H1 (cell line): ENCODE data around the gene PHC2. TPM values are rescaled to one million over a fixed set of nuclear protein-coding genes. Genes with fewer than 3 reads are reported as not detected.

Experiments used
- CTCF ChIA-PET: fragments of 300-600 bp; sonication (Branson Sonifier 250); formaldehyde crosslinking; loops from one replicate; lab custom pipeline; 2021; ENCODE audit not compliant: partially characterized antibody; lab: Charles Lee
- POLR2A ChIA-PET: fragments of 300-600 bp; sonication (Branson Sonifier 250); formaldehyde crosslinking; loops from one replicate; lab custom pipeline; 2021; ENCODE audit warnings: inconsistent platforms; ENCODE audit not compliant: partially characterized antibody; lab: Charles Lee
- DNase-seq, 2 experiments: peaks; one replicate each; pipeline versions ENCODE4 v3.0.0 to v3.0.0-alpha.2; 2010 to 2022; ENCODE audit warnings: low spot score in 2 of 2, low read depth in 1 of 2, mixed read lengths in 1 of 2
- FAIRE-seq: peaks from 2 replicates; lab custom pipeline; 2011; peaks lifted over from hg19 to GRCh38; lab: Jason Lieb, UNC
- H2AFZ ChIP-seq: 2 replicates; pipeline ENCODE4 v1.8.1; 2012; ENCODE audit warnings: low read length, inconsistent platforms
- H2AK5ac ChIP-seq: 2 replicates; pipeline ENCODE4 v1.6.1; 2013; ENCODE audit warnings: low read depth, low read length
- H2BK120ac ChIP-seq: replicated peaks from 2 replicates; pipeline ENCODE3; 2013; ENCODE audit warnings: low read depth, low read length, inconsistent platforms
- H2BK12ac ChIP-seq: 2 replicates; pipeline ENCODE4 v1.6.1; 2013; ENCODE audit warnings: low read depth, low read length
- H2BK15ac ChIP-seq: 2 replicates; pipeline ENCODE4 v1.6.1; 2013; ENCODE audit warnings: low read length
- H2BK20ac ChIP-seq: 2 replicates; pipeline ENCODE4 v1.6.1; 2013; ENCODE audit warnings: low read length
- H2BK5ac ChIP-seq: 2 replicates; pipeline ENCODE4 v1.6.1; 2013; ENCODE audit warnings: low read depth, low read length
- H3K14ac ChIP-seq: 2 replicates; pipeline ENCODE4 v1.6.1; 2013; ENCODE audit warnings: inconsistent platforms; ENCODE audit not compliant: insufficient read length
- H3K18ac ChIP-seq: 2 replicates; pipeline ENCODE4 v1.6.1; 2013; ENCODE audit warnings: low read length; ENCODE audit errors: extremely low read depth
- H3K23ac ChIP-seq: 2 replicates; pipeline ENCODE4 v1.6.1; 2013; ENCODE audit warnings: inconsistent platforms; ENCODE audit not compliant: insufficient read length
- H3K23me2 ChIP-seq: 2 replicates; pipeline ENCODE4 v1.6.1; 2013; ENCODE audit warnings: low read depth, low read length
- H3K27ac ChIP-seq: 2 replicates; pipeline ENCODE4 v1.6.1; 2011; ENCODE audit warnings: low read depth, low read length, inconsistent platforms
- H3K27me3 ChIP-seq, 4 experiments: replicated peaks in 1 of 4; 1 replicate in 1 of 4; 2 replicates in 3 of 4; pipeline versions ENCODE4 v1.6.1 to v1.8.1; 2011 to 2013; ENCODE audit warnings: low read length in 3 of 4, mild to moderate bottlenecking in 3 of 4, inconsistent platforms in 2 of 4, mixed read lengths in 2 of 4, moderate library complexity in 1 of 4; ENCODE audit not compliant: control insufficient read depth in 3 of 4, insufficient read depth in 3 of 4; ENCODE audit errors: extremely low read depth in 1 of 4
- H3K36me3 ChIP-seq, 4 experiments: 2 replicates each; pipeline versions ENCODE4 v1.6.1 to v1.8.1; 2011 to 2013; ENCODE audit warnings: mild to moderate bottlenecking in 4 of 4, low read length in 3 of 4, moderate library complexity in 2 of 4, control low read depth in 1 of 4, inconsistent platforms in 1 of 4; ENCODE audit not compliant: insufficient read depth in 4 of 4, control insufficient read depth in 2 of 4
- H3K4ac ChIP-seq: replicated peaks from 2 replicates; pipeline ENCODE3; 2013; ENCODE audit warnings: low read length, low read depth, mixed read lengths, inconsistent platforms; ENCODE audit not compliant: insufficient read length
- H3K4me1 ChIP-seq, 4 experiments: replicated peaks in 1 of 4; 1 replicate in 1 of 4; 2 replicates in 3 of 4; pipeline versions ENCODE4 v1.6.1 to v1.8.1; 2011 to 2013; ENCODE audit warnings: low read length in 3 of 4, inconsistent platforms in 2 of 4, mixed read lengths in 1 of 4; ENCODE audit not compliant: insufficient read depth in 4 of 4, control insufficient read depth in 3 of 4
- H3K4me2 ChIP-seq, 2 experiments: 2 replicates each; pipeline versions ENCODE4 v1.6.1 to v1.8.1; 2011 to 2013; ENCODE audit warnings: low read depth in 2 of 2, low read length in 2 of 2, control low read depth in 1 of 2, inconsistent platforms in 1 of 2, mild to moderate bottlenecking in 1 of 2; ENCODE audit not compliant: insufficient read depth in 1 of 2
- H3K4me3 ChIP-seq, 4 experiments: fragments of 200-600, 300-600 bp in 1 of 4; sonication (generic), shearing (Covaris generic), sonication (Bioruptor Twin) in 1 of 4; 2 replicates each; pipeline versions ENCODE4 v1.5.1 to v1.8.1; 2011 to 2016; ENCODE audit warnings: low read length in 4 of 4, low read depth in 3 of 4, control low read depth in 2 of 4, inconsistent platforms in 2 of 4, mild to moderate bottlenecking in 2 of 4, mixed read lengths in 1 of 4, moderate library complexity in 1 of 4; ENCODE audit not compliant: insufficient read depth in 2 of 4; ENCODE audit errors: extremely low read depth in 1 of 4
- H3K56ac ChIP-seq: replicated peaks from 2 replicates; pipeline ENCODE3; 2013; ENCODE audit warnings: low read depth, mild to moderate bottlenecking, mixed read lengths, low read length, inconsistent platforms; ENCODE audit not compliant: insufficient read length
- H3K79me1 ChIP-seq: 2 replicates; pipeline ENCODE4 v1.6.1; 2013; ENCODE audit warnings: low read depth, low read length, control low read depth
- H3K79me2 ChIP-seq, 2 experiments: 2 replicates each; pipeline versions ENCODE4 v1.6.1 to v1.8.1; 2012 to 2013; ENCODE audit warnings: low read length in 2 of 2, mild to moderate bottlenecking in 2 of 2, inconsistent platforms in 1 of 2; ENCODE audit not compliant: insufficient read depth in 2 of 2, control insufficient read depth in 1 of 2
- H3K9ac ChIP-seq, 4 experiments: replicated peaks in 1 of 4; 1 replicate in 1 of 4; 2 replicates in 3 of 4; pipeline versions ENCODE4 v1.6.1 to v1.8.1; 2011 to 2013; ENCODE audit warnings: low read depth in 3 of 4, low read length in 3 of 4, control low read depth in 2 of 4, mild to moderate bottlenecking in 2 of 4, moderate library complexity in 2 of 4, inconsistent platforms in 1 of 4; ENCODE audit errors: extremely low read depth in 1 of 4
- H3K9me3 ChIP-seq, 2 experiments: 2 replicates each; pipeline versions ENCODE4 v1.6.1 to v1.8.1; 2012 to 2013; ENCODE audit warnings: mild to moderate bottlenecking in 2 of 2, moderate library complexity in 2 of 2, control low read depth in 1 of 2, inconsistent platforms in 1 of 2, low read depth in 1 of 2, low read length in 1 of 2, mixed read lengths in 1 of 2; ENCODE audit not compliant: insufficient read depth in 2 of 2
- H4K20me1 ChIP-seq, 2 experiments: replicated peaks in 1 of 2; 2 replicates each; pipeline versions ENCODE3 to v1.8.1; 2011 to 2013; ENCODE audit warnings: inconsistent platforms in 2 of 2, low read length in 2 of 2, mild to moderate bottlenecking in 1 of 2; ENCODE audit not compliant: insufficient read depth in 2 of 2, control insufficient read depth in 1 of 2
- H4K5ac ChIP-seq: 2 replicates; pipeline ENCODE4 v1.6.1; 2013; ENCODE audit warnings: low read length, low read depth, mixed read lengths, inconsistent platforms; ENCODE audit not compliant: insufficient read length
- H4K8ac ChIP-seq: 2 replicates; pipeline ENCODE4 v1.8.0; 2013; ENCODE audit warnings: mild to moderate bottlenecking, moderate library complexity, low read length, inconsistent platforms; ENCODE audit not compliant: insufficient read depth; ENCODE audit errors: extremely low read depth
- H4K91ac ChIP-seq: replicated peaks from 2 replicates; pipeline ENCODE3; 2013; ENCODE audit warnings: low read length, mixed read lengths, inconsistent platforms; ENCODE audit not compliant: insufficient read length
- EZH2 ChIP-seq: fragments of 200-600 bp; sonication (generic); IDR thresholded peaks from 2 replicates; pipeline ENCODE4 v1.7.1; 2012; ENCODE audit warnings: low read depth, mild to moderate bottlenecking, moderate library complexity, low read length, inconsistent platforms; ENCODE audit not compliant: severe bottlenecking
- PHF8 ChIP-seq: fragments of 200-600 bp; sonication (generic); conservative IDR thresholded peaks from 2 replicates; pipeline ENCODE4 v1.7.1; 2012; ENCODE audit warnings: low read depth, mild to moderate bottlenecking, inconsistent platforms, low read length, moderate library complexity
- SIN3A ChIP-seq, 2 experiments: IDR thresholded peaks in 1 of 2; conservative IDR thresholded peaks in 1 of 2; 2 replicates each; pipeline ENCODE4 v1.6.1; 2011 to 2012; ENCODE audit warnings: low read length in 2 of 2, improper control_type of control experiment in 1 of 2, low read depth in 1 of 2, mild to moderate bottlenecking in 1 of 2
- WGBS, 2 experiments: shearing (Covaris generic) in 1 of 2; methylation state at CpG; one replicate each; pipeline versions ENCODE4 v1.1.6 to v1.1.7; 2013 to 2015; ENCODE audit warnings: low lambda C conversion rate in 2 of 2, mixed read lengths in 2 of 2, inconsistent platforms in 1 of 2, low coverage in 1 of 2, missing lambda C conversion rate in 1 of 2; ENCODE audit not compliant: insufficient replicate concordance in 2 of 2, insufficient coverage in 1 of 2, insufficient read length in 1 of 2; ENCODE audit errors: extremely low coverage in 1 of 2, missing lambda C conversion rate in 1 of 2; 5-methylcytosine and 5-hydroxymethylcytosine counted together
- polyA plus RNA-seq, 7 experiments: library from polyadenylated mRNA; depleted of rRNA in 3 of 7; stranded (reverse) in 5 of 7; unstranded in 2 of 7; fragments of >200 nt in 5 of 7; fragments of 200-250 nt in 2 of 7; gene quantifications; 1 replicate in 5 of 7; 2 replicates in 1 of 7; 4 replicates in 1 of 7; pipeline versions ENCODE4 v1.2.1 to v1.2.3, GENCODE V29; 2011 to 2013; ENCODE audit warnings: missing spikeins in 2 of 7, mixed read lengths in 2 of 7
- total RNA-seq: library from RNA; stranded (reverse); fragmentation: NEBNext Ultra II Directional; extraction: Animal tissue kit (Norgen Biotek cat#: 25700); gene quantifications from 2 replicates; pipeline ENCODE4 v1.2.1, GENCODE V29; 2021
- TF ChIP-seq, protein P1 (sequence below): IDR thresholded peaks from 2 replicates; pipeline ENCODE4 v1.6.1; 2012; ENCODE audit warnings: inconsistent platforms
- TF ChIP-seq, protein P2 (sequence below), 3 experiments: IDR thresholded peaks; 1 replicate in 2 of 3; 2 replicates in 1 of 3; pipeline versions ENCODE4 v1.5.1 to v1.6.1; 2011; ENCODE audit warnings: low read length in 3 of 3, mild to moderate bottlenecking in 3 of 3, inconsistent platforms in 2 of 3, low read depth in 1 of 3, moderate library complexity in 1 of 3; ENCODE audit not compliant: insufficient read depth in 1 of 3; ENCODE audit errors: control extremely low read depth in 1 of 3

PHC2 gene
- total and polyA plus RNA-seq, 2 of the 8 experiments (the other 6 are each of a cell fraction or from before 2014, with no cell fraction given) = 5.6 to 14.2 TPM

DNA sequence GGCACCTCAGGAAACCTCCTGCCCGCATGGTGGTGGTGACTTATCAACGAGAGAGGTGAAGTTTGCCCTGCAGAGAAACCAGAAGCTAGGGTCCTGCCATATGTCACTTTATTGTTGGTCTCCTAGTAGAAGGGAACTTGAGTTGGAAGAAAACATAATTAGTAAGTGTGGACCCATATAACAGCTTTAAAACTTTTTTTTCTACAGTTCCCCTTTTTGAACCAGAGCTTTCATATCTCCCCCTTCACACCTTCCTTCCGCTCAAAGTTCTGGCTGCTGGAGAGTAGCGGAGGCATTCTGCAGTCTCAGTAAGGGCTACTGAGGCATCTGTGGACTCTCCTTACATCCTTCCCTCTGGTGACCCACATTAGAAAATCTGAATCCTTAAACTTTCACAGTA is 48.9 kb downstream of the PHC2 start:
- no peak overlapping the region for H4K8ac ChIP-seq
- peaks cover 5% of the 10 kb centered on the region; the same call in 1 of the 2 replicates for H3K79me1 ChIP-seq
- H2AK5ac ChIP-seq = no peak overlapping the region
- ChIA-PET CTCF (interaction anchor here (1.4 to 2.2 kb wide), 3 partner anchors 10 to 88 kb away, joined by 5 to 9 read pairs (median 5); no protein-coding TSS in a partner anchor), POLR2A (no interaction called here)
- H3K4me2 ChIP-seq = no peak overlapping the region
- no peak overlapping the region for H2AFZ ChIP-seq
- no peak overlapping the region for H3K27ac ChIP-seq
- H2BK12ac ChIP-seq = no peak overlapping the region
- H2BK20ac ChIP-seq = no peak overlapping the region
- H4K91ac ChIP-seq = no peak overlapping the region
- no peaks in the 10 kb centered on the region; a peak in 2 of 7 replicates for H3K27me3 ChIP-seq
- H2BK120ac ChIP-seq = no peak overlapping the region
- no peaks in the 10 kb centered on the region for H3K36me3 ChIP-seq
- H3K14ac ChIP-seq = no peak overlapping the region
- H3K4me1 ChIP-seq = peaks cover 0 to 7% (median 1%) of the 10 kb centered on the region in 4 experiments; a peak in 5 of 7 replicates
- no peak overlapping the region for H3K4me3 ChIP-seq
- 88% methylated on average over 4 of the region's 4 CpGs; no CpG with 5 or more reads in 1 of the 2 experiments for WGBS, 2 experiments
- H3K23ac ChIP-seq = no peak overlapping the region
- no peaks in the 10 kb centered on the region for H3K9me3 ChIP-seq
- no peak overlapping the region for H2BK15ac ChIP-seq
- no peak for FAIRE-seq
- H3K56ac ChIP-seq = no peak overlapping the region
- TF ChIP-seq, protein P1, sequence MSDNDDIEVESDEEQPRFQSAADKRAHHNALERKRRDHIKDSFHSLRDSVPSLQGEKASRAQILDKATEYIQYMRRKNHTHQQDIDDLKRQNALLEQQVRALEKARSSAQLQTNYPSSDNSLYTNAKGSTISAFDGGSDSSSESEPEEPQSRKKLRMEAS = no peak
- TF ChIP-seq, protein P2, sequence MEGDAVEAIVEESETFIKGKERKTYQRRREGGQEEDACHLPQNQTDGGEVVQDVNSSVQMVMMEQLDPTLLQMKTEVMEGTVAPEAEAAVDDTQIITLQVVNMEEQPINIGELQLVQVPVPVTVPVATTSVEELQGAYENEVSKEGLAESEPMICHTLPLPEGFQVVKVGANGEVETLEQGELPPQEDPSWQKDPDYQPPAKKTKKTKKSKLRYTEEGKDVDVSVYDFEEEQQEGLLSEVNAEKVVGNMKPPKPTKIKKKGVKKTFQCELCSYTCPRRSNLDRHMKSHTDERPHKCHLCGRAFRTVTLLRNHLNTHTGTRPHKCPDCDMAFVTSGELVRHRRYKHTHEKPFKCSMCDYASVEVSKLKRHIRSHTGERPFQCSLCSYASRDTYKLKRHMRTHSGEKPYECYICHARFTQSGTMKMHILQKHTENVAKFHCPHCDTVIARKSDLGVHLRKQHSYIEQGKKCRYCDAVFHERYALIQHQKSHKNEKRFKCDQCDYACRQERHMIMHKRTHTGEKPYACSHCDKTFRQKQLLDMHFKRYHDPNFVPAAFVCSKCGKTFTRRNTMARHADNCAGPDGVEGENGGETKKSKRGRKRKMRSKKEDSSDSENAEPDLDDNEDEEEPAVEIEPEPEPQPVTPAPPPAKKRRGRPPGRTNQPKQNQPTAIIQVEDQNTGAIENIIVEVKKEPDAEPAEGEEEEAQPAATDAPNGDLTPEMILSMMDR (IDR thresholded peaks at IDR 0.05; ENCODE audit: control extremely low read depth in 1 of 3, insufficient read depth in 1 of 3, low read depth in 1 of 3, low read length in 3 of 3) = no peak
- TF ChIP-seq EZH2 (no peak), PHF8 (no peak), SIN3A (conservative IDR thresholded peaks at IDR 0.05 in 1 of 2, IDR thresholded peaks at IDR 0.05 in 1 of 2; ENCODE audit: low read depth in 1 of 2, low read length in 2 of 2) (no peak)
- H4K20me1 ChIP-seq = no peaks in the 10 kb centered on the region
- no peak overlapping the region for H3K18ac ChIP-seq
- no peaks in the 10 kb centered on the region for H3K23me2 ChIP-seq
- no peak overlapping the region for H3K4ac ChIP-seq
- H3K79me2 ChIP-seq = no peaks in the 10 kb centered on the region
- no peak overlapping the region for H2BK5ac ChIP-seq
- H3K9ac ChIP-seq = no peak overlapping the region
- H4K5ac ChIP-seq = no peak overlapping the region
- DNase-seq = no peak
